ENCODE data around the gene SUGCT.
"Not testable (repeated sequence)": the region's sequence is repeated elsewhere in the genome, so short reads cannot be mapped to it uniquely, and the experiment has no call there.

The SUGCT gene

GRCh38 chr7:40586197-40586596, 451.4 kb downstream of the SUGCT start:
- no peak for DNase-seq (ENCODE audit: low spot score)
- Histone ChIP-seq H3K4me3 (no peak overlapping the region), H3K27ac (no peak overlapping the region)
- TF ChIP-seq CTCF (IDR thresholded peaks at IDR 0.05) = no peak

GRCh38 chr7:40587419-40587818, 452.6 kb downstream of the SUGCT start:
- no peak for DNase-seq (ENCODE audit: low spot score)
- Histone ChIP-seq H3K4me3 (no peak overlapping the region), H3K27ac (no peak overlapping the region)
- TF ChIP-seq CTCF (IDR thresholded peaks at IDR 0.05) = no peak

- no peak for TF ChIP-seq CTCF (IDR thresholded peaks at IDR 0.05)
- Histone ChIP-seq H3K4me3 (no peak overlapping the region), H3K27ac (no peak overlapping the region)
- DNase-seq (ENCODE audit: low spot score) = no peak
Observed at GRCh38 chr7:40595129-40595528, 460.3 kb downstream of the SUGCT start.

- no peak overlapping the region for H3K4me3 ChIP-seq
- H3K27ac ChIP-seq = no peak overlapping the region
- no peak for TF ChIP-seq CTCF (IDR thresholded peaks at IDR 0.05)
- no peak for DNase-seq (ENCODE audit: low spot score)
Observed at GRCh38 chr7:40595832-40596231, 461.0 kb downstream of the SUGCT start.

DNA sequence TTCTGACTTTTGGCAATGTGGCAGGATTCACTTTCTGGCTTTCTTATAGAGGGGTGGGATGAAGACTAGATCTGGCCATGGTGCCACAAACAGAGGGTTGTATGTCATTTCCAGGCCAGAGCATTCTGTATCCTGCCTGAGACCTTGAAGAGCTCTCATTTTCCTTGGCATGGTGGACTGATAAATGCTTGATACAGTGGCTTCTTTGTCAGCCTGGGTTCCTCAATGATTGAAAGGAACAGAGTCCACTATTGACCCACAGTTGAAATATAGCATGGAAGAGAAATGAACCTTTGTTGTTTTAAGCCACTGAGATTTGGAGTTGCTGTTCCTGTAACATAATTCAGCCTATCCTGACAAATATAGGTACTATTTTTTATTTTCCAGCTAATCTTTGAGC, 462.7 kb downstream of the SUGCT start:
- Histone ChIP-seq H3K4me3 (no peak overlapping the region), H3K27ac (no peak overlapping the region)
- TF ChIP-seq CTCF (IDR thresholded peaks at IDR 0.05) = no peak
- DNase-seq (ENCODE audit: low spot score) = no peak

- DNase-seq (ENCODE audit: low spot score) = no peak
- H3K4me3 ChIP-seq = no peak overlapping the region
- no peak for TF ChIP-seq CTCF (IDR thresholded peaks at IDR 0.05)
- no peak overlapping the region for H3K27ac ChIP-seq
Observed at GRCh38 chr7:40598915-40599314, 464.1 kb downstream of the SUGCT start.

- Histone ChIP-seq H3K27ac (no peak overlapping the region), H3K4me3 (no peak overlapping the region)
- no peak for TF ChIP-seq CTCF (IDR thresholded peaks at IDR 0.05)
- no peak for DNase-seq (ENCODE audit: low spot score)
Observed at GRCh38 chr7:40599836-40600235, 465.0 kb downstream of the SUGCT start.

DNA sequence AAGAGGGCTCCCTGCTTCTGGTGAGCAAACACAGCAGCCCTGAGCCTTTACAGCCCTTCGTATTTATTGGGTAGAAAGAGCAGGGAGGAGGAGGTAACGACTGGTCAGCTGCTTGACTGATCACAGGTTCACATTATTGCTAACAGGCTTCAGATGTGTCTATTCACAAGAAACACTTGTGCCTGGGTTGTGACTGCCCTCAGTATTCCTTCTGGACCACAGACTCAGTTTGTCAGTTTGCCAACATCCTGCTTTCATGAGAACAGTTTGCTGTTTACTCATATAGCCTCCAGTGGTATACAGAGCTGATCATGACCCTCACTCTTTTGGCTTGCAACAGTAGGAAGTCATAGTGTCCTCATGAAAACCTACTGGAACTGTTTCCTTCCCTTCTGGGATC, 467.5 kb downstream of the SUGCT start:
- H3K4me3 ChIP-seq; H3K27ac ChIP-seq; DNase-seq (ENCODE audit: low spot score): not testable (repeated sequence)

Data from coronary artery (tissue), 2 donors.